ENCODE measurements around the gene HPSE2.

- TF ChIP-seq CTCF (conservative IDR thresholded peaks at IDR 0.05) = no peak
- TF ChIP-seq EZH2 (IDR thresholded peaks at IDR 0.05; ENCODE audit: low read depth) = no peak
Observed at GRCh38 chr10:98610836-98611235, 624.8 kb downstream of the HPSE2 start.

Measured in PC-9 (cell line).